K562 (cell line): Measurements from ENCODE around the gene APOBEC3G. TPM values are rescaled to one million over a fixed set of nuclear protein-coding genes. Genes with fewer than 3 reads are reported as not detected.
"Not testable (repeated sequence)": the region's sequence is repeated elsewhere in the genome, so short reads cannot be mapped to it uniquely, and the experiment has no call there.

Experiments
- ATAC-seq: fragments of 200-7000 bp; cut with Tn5 transposase; 3 replicates; pipeline ENCODE4 v1.9.1; 2020; ENCODE audit warnings: moderate library complexity
- BruUV-seq: library from RNA; stranded (reverse); fragments of 400-500 nt; replicated peaks from 2 replicates; lab custom pipeline; 2021; lab: Mats Ljungman, UMichigan
- CTCF ChIA-PET: fragments of 300-600 bp; formaldehyde crosslinking; extraction: SDS; loops from one replicate; lab custom pipeline; 2021; ENCODE audit warnings: low intra/inter-chr PET ratio; lab: Yijun Ruan, JAX
- POLR2A ChIA-PET: fragments of 300-600, 350-650 bp; sonication (Branson Sonifier 250); formaldehyde crosslinking; extraction: SDS; loops from one replicate; lab custom pipeline; 2021; ENCODE audit warnings: antibody characterized with exemption, inconsistent platforms; lab: Yijun Ruan, JAX
- DNase-seq, 4 experiments: peaks; one replicate each; pipeline versions ENCODE4 v3.0.0 to v3.0.0-alpha.2; 2011 to 2018; ENCODE audit warnings: low spot score in 3 of 4, mixed read lengths in 3 of 4; ENCODE audit errors: extremely low read depth in 1 of 4
- FAIRE-seq: peaks from 2 replicates; lab custom pipeline; 2011; peaks lifted over from hg19 to GRCh38; lab: Jason Lieb, UNC
- H2AFZ ChIP-seq: 2 replicates; pipeline ENCODE4 v1.6.0; 2011; ENCODE audit warnings: low read depth, low read length, control low read depth, inconsistent platforms
- H3K27ac ChIP-seq: fragments of 200-600 bp; 3 replicates; pipeline ENCODE4 v1.8.0; 2011; ENCODE audit warnings: low read depth, mild to moderate bottlenecking, control low read depth, inconsistent platforms, low read length, moderate library complexity, mixed read lengths; ENCODE audit errors: extremely low read depth
- H3K27me3 ChIP-seq, 2 experiments: fragments of 300-600 bp in 1 of 2; 2 replicates in 1 of 2; 3 replicates in 1 of 2; pipeline versions ENCODE4 v1.6.0 to v1.8.0; 2011; ENCODE audit warnings: inconsistent platforms in 2 of 2, low read length in 2 of 2, mild to moderate bottlenecking in 1 of 2, mixed read lengths in 1 of 2, moderate library complexity in 1 of 2; ENCODE audit not compliant: control insufficient read depth in 2 of 2, insufficient read depth in 2 of 2
- H3K36me3 ChIP-seq: fragments of 300-600 bp; 3 replicates; pipeline ENCODE4 v1.8.0; 2011; ENCODE audit warnings: mild to moderate bottlenecking, low read length, inconsistent platforms; ENCODE audit not compliant: control insufficient read depth, insufficient read depth
- H3K4me1 ChIP-seq, 2 experiments: fragments of 200-600 bp in 1 of 2; replicated peaks in 1 of 2; 2 replicates in 1 of 2; 3 replicates in 1 of 2; pipeline versions ENCODE4 v1.5.1 to v1.8.0; 2011; ENCODE audit warnings: inconsistent platforms in 2 of 2, low read length in 2 of 2, mild to moderate bottlenecking in 1 of 2, mixed read lengths in 1 of 2, moderate library complexity in 1 of 2; ENCODE audit not compliant: control insufficient read depth in 2 of 2, insufficient read depth in 2 of 2
- H3K4me2 ChIP-seq: 2 replicates; pipeline ENCODE4 v1.6.1; 2011; ENCODE audit warnings: low read length, control low read depth, inconsistent platforms, mixed read lengths; ENCODE audit not compliant: insufficient read depth
- H3K4me3 ChIP-seq: fragments of 200-600 bp; sonication (generic), shearing (Covaris generic); 2 replicates; pipeline ENCODE4 v1.5.1; 2016; ENCODE audit warnings: control low read depth, inconsistent platforms
- H3K79me2 ChIP-seq: fragments of 200-600 bp; 3 replicates; pipeline ENCODE4 v1.8.0; 2011; ENCODE audit warnings: low read length, inconsistent platforms; ENCODE audit not compliant: control insufficient read depth, insufficient read depth
- H3K9ac ChIP-seq, 2 experiments: 2 replicates each; pipeline versions ENCODE4 v1.6.0 to v1.6.1; 2011; ENCODE audit warnings: low read depth in 2 of 2, low read length in 2 of 2, control low read depth in 1 of 2, inconsistent platforms in 1 of 2, mild to moderate bottlenecking in 1 of 2, mixed read lengths in 1 of 2; ENCODE audit not compliant: insufficient read depth in 1 of 2
- H3K9me1 ChIP-seq: one replicate; pipeline ENCODE4 v1.6.0; 2011; ENCODE audit warnings: inconsistent platforms, mild to moderate bottlenecking, low read length, moderate library complexity; ENCODE audit not compliant: control insufficient read depth, insufficient read depth
- H3K9me3 ChIP-seq: replicated peaks from 2 replicates; pipeline ENCODE4 v1.5.1; 2011; ENCODE audit warnings: low read depth, low read length, inconsistent platforms; ENCODE audit not compliant: control insufficient read depth, insufficient read depth
- H4K20me1 ChIP-seq: replicated peaks from 2 replicates; pipeline ENCODE4 v1.6.1; 2011; ENCODE audit warnings: low read length, inconsistent platforms, mixed read lengths; ENCODE audit not compliant: control insufficient read depth, insufficient read depth
- ETS2 ChIP-seq: IDR thresholded peaks from 2 replicates; pipeline ENCODE4 v1.6.1; 2016; ENCODE audit warnings: borderline replicate concordance, missing genetic modification characterization, mild to moderate bottlenecking, moderate library complexity, missing compliant biosample characterization; ENCODE audit not compliant: poor library complexity, severe bottlenecking
- WGBS: fragments of 100-300 bp; shearing (Covaris generic); methylation state at CpG from one replicate; pipeline ENCODE4 v1.1.6; 2016; ENCODE audit warnings: low coverage, mixed read lengths; ENCODE audit not compliant: insufficient coverage; ENCODE audit errors: missing lambda C conversion rate; 5-methylcytosine and 5-hydroxymethylcytosine counted together
- in situ Hi-C: fragments of 300-500 bp; cut with MboI; formaldehyde crosslinking; loops from 4 replicates; pipeline ENCODE4 v1.15.0; 2018; ENCODE audit warnings: inconsistent platforms, mixed read lengths
- intact Hi-C: fragments of 100-400 bp; cut with micrococcal nuclease; formaldehyde crosslinking; loops from 2 replicates; pipeline ENCODE4 v1.14.2; 2022
- polyA plus RNA-seq, 8 experiments: library from polyadenylated mRNA; depleted of rRNA in 4 of 8; stranded (reverse) in 5 of 8; unstranded in 3 of 8; fragments of >200 nt; fragmentation: Nextera tagmentation in 2 of 8; fragmentation: Illumina TruSeq in 1 of 8; extraction: Ambion mirVana in 2 of 8; extraction: Trizol in 1 of 8; gene quantifications; 2 replicates each; pipeline versions ENCODE4 v1.2.1 to v1.2.3, GENCODE V29; 2011 to 2014; ENCODE audit warnings: inconsistent platforms in 1 of 8, missing spikeins in 1 of 8
- total RNA-seq, 7 experiments: library from RNA; depleted of rRNA in 6 of 7; stranded (reverse); fragments of >200 nt in 6 of 7; fragmentation: Illumina TruSeq in 2 of 7; extraction: Trizol in 2 of 7; gene quantifications; 2 replicates each; pipeline versions ENCODE4 v1.2.1 to v1.2.3, GENCODE V29; 2011 to 2021; ENCODE audit warnings: low replicate concordance in 1 of 7

The APOBEC3G gene
- total and polyA plus RNA-seq, 9 of the 15 experiments (the other 6 are each of a cell fraction or from before 2014, with no cell fraction given), result 5.2 to 20.8 (median 11.4) TPM

GRCh38 chr22:39039306-39040126 is 37.6 kb upstream of the APOBEC3G start (continued):
- no peak for TF ChIP-seq ETS2

GRCh38 chr22:39040155-39040537 is 36.9 kb upstream of the APOBEC3G start:
- Histone ChIP-seq H3K4me2 (peak overlapping the region; percentile 49; the same call in 1 of the 2 replicates), H2AFZ (peak overlapping the region; percentile 45; the same call in 1 of the 2 replicates), H3K4me1 (peaks cover 0 to 22% of the 10 kb centered on the region in 2 experiments; a peak in 4 of 5 replicates), H3K9ac (peak overlapping the region in 1 of 2 experiments; percentile 68; a peak in 2 of 4 replicates), H3K79me2 (peaks cover 14% of the 10 kb centered on the region)
- H3K9me1 ChIP-seq, FAIRE-seq, DNase-seq, BruUV-seq, H3K4me3 ChIP-seq, H3K36me3 ChIP-seq, H3K27me3 ChIP-seq, H4K20me1 ChIP-seq, H3K27ac ChIP-seq, H3K9me3 ChIP-seq, intact Hi-C loops, POLR2A ChIA-PET, CTCF ChIA-PET: not testable (repeated sequence)
- in situ Hi-C loops, result loop anchor here (5.0 kb wide), 1 partner anchor 37 kb away; the partner anchor contains the start of gene APOBEC3G
- peak; percentile 3; the same call in 2 of the 3 replicates for ATAC-seq
- 47% methylated on average over 3 of the region's 14 CpGs for WGBS
